Smooth muscle cell of the brain vasculature (primary cell): Measurements from ENCODE around the gene FAM217A.
A peak's percentile ranks its signal among the peaks of the same experiment; 100 is the strongest.

Experiments
- DNase-seq: peaks from one replicate; pipeline ENCODE4 v3.0.0-alpha.2; 2012; ENCODE audit warnings: low read depth, low spot score

FAM217A gene

DNA sequence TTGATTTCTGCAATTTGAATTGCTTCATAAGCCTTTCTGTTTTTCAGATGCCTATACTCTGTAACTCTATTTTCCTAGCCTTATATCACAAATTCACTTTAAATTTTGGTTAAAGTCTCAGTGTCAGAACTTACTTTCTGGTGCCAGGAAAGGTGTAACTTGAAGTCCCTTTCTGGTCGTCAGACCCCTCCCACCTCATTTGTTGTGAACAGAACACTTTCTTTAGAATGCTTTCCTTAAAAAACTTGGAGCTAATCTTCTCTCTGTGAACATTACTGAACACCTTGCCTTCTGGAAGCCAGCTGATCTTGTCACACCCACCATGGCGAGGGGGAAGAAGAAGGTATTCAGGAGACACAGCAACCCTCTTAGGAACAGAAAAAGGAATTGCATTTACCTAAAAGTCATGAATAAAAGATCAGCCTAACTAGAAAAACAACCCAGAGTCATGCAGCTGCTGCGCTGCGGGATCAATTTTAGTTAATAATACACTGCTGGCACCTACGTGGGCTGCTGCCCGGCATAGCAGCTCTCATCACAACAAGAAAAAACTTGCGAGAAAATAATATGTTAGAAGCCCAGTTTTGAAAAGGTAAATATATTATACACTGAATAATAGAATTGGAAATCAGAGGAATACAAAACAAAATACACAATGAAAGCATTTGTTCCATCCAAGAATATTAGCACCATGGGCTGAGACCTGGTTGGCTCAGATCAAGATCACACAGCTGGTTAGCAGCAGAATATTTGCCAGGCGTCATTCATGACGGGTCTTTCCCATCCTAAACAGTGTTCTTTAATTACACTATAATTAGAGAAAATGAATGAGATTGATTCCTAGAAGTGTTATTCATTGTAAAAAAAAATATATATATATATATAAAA lies 5.8 kb upstream of the FAM217A start:
- no peak for DNase-seq

DNA sequence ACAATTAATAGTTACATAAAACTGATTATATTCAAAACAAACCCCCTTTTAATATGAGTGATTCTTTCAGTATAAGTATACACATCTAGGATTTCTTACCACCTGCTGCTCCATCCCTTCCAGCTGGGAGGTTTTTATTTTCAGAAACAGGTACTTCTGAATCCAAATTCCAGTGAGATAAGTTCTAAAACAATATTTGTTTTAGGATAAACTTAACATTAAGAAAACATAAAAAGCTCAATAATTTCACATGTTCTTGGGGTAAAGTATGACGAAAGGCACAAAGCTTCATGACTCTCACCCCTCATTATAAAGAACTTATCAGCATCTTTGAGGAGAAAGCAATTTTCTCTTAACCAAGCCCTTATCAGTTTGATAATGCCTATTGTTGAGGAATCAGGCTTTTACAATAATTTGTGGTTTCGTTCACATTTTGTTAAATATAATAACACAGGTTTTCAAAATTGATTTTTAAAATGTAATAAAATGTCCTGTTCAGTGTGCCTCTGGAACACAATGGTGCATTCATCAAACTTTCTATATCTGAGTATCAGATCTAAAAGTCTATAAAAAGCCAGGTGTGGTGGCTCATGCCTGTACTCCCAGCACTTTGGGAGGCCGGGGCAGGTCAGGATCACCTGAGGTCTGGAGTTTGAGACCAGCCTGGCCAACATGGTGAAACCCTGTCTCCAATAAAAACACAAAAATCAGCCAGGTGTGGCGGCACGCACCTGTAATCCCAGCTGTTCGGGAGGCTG lies 4.3 kb downstream of the FAM217A start:
- DNase-seq: no peak

DNA sequence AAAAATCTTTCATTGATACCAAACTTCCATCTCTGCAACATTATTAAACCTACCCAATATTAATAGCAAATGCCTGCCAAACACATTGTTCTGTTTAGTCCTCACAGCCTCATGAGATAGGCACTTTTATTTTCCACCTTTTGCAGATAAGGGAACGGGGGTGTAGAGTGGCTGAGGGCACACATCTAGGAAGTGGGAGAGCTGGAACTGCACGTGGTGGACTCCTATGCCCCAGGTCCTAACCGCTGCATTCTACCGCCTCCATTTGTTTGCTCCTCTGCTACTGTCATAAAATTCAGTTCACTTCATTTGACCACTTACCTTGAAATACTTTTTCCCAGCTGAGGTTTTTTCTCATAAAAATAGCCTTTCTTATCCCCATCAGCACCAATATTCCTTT lies 7.6 kb downstream of the FAM217A start:
- DNase-seq: no peak

DNA sequence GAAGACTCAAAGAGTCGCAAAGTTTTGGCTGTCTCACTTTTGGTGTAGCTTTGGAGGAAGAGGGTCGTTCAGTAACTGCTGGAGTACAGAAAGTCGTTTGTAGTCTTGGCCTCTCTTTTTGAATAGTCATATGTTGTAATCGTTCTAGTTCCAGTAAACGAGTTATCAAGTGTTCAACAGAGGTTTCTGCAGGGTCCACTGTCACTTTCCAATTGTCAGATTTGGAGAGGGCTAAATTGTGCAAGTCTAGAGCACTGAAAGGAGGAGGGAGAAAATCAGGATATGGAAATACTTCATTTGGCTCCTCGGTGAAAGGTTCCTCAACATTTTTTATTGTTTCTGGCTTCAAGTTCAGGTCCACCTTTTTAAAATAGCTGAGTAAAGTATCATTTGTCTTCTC lies 9.7 kb downstream of the FAM217A start:
- no peak for DNase-seq

DNA sequence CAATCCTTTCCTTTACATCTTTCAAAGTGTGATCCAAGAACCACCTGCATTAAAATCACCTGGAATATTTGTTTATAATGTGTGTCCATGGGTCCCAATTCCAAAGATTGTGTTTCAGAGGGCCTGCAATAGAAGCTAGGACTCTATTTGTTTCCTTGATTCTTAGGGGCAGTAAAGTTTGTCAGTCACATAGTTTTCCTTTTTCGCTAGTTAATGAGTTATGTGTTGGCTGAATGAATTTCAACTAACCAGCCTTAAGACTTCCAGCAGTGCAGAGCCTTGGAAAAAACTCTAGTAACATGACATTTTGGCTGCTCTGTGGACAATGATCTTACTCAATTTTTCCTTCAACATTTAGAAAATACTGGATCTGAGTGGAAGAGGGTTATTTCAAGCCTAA lies 11.3 kb downstream of the FAM217A start:
- no peak for DNase-seq

DNA sequence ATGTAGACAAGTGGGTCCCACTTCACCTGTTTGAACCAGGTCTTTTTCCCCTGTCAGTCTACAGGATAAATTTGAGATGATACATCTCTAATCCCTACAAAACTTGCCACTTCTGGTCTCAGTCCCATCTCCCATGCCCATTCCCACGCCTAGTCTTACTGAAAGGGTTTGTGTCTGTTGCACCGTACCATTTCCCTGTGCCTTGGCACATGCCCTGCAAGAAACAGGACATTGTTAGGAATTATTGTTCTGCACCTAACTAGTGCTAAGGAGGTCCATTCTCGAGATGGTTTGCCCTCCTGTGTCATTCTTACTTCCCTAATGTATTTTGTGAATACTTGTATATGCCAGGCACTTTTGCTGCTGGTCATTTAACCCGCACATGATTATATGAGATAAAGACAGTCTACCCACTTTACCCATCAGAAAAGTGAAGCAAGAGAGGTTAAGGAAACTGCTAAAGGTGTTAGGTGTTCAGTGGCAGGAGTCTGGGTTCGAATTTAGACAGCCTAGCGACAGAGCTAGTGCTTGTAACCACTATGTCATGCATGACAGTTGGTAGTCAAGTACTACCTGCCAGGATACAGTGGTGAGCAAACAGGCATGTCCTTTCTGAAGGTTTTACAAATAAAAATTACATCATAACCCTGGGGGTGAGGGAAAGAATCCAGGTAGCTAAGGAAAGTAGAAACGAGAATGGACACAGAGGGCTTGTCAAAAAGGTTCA lies 12.7 kb downstream of the FAM217A start:
- no peak for DNase-seq

DNA sequence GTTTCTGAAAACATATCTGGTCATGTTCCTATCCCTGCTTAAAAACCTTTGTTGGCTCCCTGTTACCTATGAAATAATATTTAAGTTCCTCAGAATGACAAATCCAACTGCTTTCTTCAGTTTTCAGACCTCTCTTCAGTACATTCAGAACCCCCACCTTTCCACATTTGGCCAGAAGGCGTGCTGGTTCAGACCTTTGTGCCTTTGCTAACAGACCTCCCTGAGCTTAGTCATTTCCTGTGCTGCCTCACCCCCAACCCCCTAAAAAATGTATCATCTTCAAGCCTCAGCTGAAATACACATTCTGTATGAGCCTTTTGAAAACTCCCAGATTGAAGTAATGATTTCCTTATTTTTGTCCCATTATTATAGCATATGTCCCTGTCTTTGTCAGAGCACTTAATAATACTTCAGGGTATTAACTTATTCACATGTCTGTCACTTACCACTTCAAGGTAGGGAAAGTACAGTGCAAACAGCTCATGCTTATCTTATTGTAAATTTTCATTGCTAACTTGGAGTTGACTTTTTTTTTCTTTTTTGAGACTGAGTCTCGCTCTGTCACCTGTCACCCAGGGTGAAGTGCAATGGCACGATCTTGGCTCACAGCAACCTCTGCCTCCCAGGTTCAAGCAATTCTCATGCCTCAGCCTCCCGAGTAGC lies 19.7 kb downstream of the FAM217A start:
- peak; percentile 58 for DNase-seq

DNA sequence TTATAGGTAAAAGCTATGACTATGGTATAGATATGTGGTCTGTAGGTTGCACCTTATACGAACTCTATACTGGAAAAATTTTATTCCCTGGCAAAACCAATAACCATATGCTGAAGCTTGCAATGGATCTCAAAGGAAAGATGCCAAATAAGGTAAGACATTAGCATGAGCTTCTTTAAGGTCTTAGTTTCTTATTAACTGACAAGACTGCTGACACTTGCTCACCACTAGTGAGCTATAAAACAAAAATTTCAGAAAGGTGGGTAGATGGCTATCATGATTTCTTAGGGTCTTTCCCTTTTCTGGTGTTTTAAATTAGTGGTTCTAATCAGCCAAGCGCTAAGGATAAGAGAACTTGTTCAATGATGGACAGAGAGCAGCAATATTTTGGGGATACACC lies 21.9 kb downstream of the FAM217A start:
- no peak for DNase-seq

DNA sequence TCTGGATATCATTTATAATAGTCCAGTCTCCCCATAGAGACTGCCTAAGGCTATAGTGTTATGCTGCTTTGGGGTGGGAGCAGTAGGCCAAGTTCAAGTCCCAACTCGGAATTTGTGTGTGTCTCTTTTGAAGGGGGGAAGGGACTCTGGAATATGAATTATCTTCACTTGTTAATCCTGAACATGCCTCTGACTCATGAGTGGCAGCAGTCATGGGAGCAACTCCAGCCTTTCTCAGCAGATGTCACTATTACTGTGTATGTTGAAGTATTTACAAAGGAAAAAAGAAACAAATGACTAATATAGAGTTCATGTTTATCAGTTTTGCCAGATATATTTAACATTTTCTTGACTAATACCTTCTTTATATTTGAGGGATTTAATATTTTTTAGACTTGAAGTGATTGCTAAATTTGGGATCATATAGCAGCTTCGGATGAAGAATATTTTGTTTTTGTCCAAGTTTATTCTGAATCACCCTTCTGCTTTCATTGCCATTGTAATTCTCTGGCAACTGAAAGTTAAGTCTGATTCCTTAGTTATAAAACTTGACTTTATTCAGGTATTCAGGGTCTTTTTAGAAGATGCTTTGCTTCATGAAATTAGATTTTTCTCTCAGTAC lies 23.4 kb downstream of the FAM217A start:
- DNase-seq: peak; percentile 55

DNA sequence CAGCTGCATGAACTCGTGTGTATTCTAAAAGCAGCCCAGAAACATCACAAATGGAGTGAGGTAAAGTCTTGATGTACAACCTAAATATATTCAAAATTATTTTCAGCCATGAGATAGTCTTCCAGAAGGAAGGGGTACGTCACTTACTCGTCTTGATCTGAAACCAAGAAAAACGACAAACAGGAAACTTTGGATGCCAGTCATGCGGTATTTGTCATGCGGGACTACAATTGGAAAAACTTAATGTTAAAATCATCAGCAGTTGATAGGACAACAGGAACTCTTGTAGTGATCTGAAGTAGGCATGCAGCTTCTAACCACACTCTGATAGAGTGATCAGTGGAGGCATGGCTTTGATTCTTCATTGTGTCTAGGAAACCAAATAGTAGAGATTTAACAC lies 29.7 kb downstream of the FAM217A start:
- DNase-seq: no peak

DNA sequence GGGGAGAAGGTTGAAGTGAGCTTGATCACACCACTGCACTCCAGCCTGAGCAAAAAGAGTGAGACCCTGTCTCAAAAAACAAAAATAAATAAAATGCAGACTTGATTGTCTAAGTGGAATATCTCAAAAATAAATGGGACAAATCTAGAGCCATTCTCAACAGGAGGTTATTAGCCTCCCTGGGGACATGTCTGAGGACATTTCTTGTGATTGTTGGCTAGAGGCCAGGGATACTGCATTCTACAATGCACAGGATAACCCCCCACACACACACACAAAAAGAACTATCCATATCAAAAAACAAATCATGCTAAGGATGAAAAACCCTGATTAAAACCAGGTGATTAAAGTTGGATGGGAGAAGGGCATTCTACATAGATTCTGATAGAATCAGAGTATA lies 37.5 kb downstream of the FAM217A start:
- no peak for DNase-seq

DNA sequence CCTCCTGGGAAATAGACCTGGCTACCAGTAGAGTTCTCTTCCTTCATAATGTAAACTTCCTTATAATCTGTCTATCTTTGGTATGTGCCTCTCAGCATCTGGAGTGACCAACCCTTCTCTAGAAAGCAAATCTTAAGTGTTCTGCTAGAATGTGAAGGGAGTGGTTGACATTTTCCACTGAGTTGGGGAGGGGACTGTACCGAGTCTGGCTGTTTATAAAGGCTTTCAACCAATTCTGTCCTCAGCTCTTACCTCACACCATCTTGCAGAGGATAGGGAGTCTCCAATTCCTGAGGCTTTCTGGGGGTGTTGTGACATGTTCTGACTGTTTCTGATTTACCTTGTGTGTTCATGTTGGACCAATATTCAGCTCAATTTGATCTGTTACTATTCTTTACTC lies 39.6 kb downstream of the FAM217A start:
- DNase-seq: no peak

DNA sequence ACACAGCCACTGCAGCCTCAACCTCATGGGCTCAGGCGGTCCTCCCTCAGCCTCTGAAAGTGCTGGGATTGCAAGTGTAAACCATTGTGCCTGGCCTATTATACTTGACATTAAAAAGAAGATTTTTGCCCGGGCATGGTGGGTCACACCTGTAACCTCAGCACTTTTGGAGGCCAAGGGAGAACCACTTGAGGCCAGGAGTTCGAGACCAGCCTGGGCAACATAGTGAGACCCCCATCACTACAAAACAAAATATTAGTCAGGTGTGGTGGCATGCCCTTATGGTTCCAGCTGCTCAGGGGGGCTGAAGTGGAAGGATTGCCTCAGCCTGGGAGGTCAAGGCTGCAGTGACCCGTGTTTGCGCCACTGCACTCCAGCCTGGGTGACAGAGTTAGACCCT lies 42.4 kb downstream of the FAM217A start:
- DNase-seq: no peak

DNA sequence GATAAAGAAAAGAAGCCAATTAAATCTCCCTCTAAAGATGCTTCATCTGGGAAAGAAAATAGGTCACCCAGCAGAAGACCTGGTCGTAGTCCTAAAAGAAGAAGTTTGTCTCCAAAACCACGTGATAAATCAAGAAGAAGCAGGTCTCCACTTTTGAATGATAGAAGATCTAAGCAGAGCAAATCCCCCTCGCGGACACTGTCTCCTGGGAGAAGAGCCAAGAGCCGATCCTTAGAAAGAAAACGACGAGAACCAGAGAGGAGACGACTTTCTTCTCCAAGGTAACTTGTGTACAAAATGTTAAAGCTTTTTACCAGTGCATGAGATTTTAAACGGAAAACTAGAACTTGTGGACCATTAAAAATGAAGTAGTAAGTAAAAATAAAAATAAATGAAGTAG lies 46.5 kb downstream of the FAM217A start:
- DNase-seq: no peak

DNA sequence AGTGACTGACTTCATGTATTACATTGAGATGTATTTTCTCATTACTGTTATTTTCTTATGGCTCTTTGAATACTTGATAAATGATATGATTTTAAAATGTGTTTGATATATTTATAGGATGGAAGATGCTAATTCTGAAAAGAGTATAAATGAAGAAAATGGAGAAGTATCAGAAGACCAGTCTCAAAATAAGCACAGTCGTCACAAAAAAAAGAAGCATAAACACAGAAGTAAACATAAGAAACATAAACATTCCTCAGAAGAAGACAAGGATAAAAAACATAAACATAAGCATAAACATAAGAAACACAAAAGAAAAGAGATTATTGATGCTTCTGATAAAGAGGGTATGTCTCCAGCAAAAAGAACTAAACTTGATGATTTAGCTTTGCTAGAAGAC lies 47.5 kb downstream of the FAM217A start:
- no peak for DNase-seq

DNA sequence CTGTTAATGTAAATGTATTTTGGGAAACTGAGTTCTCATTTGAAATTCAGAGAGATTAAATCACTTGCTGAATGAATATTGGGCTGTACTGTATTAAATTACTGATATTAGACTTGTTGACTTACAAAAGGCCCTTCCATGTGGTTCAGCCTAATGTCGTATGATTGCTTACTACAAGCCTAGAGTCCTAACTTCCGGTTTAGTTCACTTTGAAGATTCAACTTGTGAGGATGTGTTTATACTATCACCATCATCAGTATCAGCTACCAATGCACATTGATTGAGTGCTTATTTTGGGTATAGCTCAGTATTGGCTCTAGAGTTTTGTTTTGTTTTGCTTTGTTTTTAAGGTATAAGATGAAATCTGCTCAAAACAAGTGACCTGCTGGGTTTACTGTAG lies 48.3 kb downstream of the FAM217A start:
- DNase-seq: no peak

DNA sequence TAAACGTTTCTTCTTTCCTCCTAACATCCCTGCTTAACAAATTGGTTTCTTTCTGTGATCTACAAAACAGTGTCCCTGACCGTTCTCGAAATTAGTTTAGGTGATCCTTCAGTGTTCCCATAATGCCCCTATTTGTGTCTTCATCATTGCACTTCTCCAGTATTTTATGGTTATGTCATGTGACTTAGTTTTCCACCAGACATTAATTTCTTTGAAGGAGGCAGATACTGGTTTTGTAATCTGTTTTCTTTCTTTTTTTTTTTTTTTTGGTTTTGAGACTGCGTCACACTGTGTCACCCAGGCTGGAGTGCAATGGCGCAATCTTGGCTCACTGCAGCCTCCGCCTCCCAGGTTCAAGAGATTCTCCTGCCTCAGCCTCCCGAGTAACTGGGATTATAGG lies 49.2 kb downstream of the FAM217A start:
- no peak for DNase-seq

DNA sequence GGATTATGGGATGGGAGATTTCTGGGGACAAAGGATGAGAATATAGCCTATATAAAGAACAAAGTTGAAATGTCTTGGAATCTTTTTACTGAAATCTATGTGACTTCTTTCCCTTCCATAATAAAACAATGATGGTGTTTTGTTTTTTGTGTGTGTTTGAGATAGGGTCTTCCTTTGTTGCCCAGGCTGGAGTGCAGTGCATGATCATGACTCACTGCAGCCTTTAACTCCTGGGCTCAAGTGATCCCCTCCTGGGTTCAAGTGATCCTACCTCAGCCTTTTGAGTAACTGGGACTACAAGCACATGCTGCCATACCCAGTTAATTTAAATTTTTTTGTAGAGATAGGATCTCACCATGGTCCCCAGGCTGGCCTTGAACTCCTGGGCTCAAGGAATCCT lies 50.9 kb downstream of the FAM217A start:
- no peak for DNase-seq

DNA sequence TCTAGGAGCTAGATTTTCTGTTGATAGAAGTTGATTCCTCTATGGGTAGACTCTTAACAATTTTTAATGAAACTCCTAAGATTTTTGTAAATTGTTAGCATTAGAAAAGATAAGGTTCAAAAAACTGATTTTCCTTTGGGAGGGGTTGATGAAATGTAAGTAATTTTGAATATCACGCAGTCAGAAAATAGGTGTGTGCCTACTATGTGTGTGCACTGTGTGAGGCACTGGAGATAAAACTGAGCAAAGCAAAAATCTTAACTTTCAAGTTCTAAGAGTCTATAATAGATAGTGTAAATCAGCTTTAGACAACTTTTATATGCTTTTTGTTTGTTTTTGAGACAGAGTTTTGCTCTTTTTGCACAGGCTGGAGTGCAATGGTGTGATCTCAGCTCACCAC lies 53.3 kb downstream of the FAM217A start:
- DNase-seq: no peak

DNA sequence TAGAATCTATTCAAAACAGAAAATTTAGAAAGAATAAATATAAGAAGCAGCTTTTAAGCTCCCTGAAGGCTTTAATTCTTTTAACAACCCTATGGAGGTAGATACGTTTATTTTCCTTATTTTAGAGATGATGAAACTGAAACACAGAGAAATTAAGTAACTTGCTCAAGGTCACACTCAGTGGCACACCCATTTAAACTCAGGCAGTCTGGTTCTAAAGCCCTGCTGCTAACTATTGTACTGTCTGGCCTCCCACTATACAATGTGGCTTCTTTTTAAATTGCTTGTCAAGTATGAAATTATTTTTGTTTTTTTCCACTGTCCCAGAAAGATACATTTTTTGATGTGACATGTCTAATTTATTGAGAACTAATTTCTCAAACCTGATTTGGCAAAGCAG lies 55.7 kb downstream of the FAM217A start:
- no peak for DNase-seq
